NT2/D1 (cell line): ENCODE results near the gene PFDN4.

Source experiments
- DNase-seq: peaks from one replicate; pipeline ENCODE4 v3.0.0-alpha.2; 2011; ENCODE audit warnings: low read depth, low spot score
- H3K27me3 ChIP-seq: 2 replicates; pipeline ENCODE4 v1.6.0; 2011; ENCODE audit warnings: mild to moderate bottlenecking; ENCODE audit not compliant: insufficient read length, insufficient read depth
- H3K36me3 ChIP-seq: 2 replicates; pipeline ENCODE4 v1.6.1; 2011; ENCODE audit warnings: mild to moderate bottlenecking, low read length, mixed read lengths; ENCODE audit not compliant: insufficient read depth, insufficient read length
- H3K4me1 ChIP-seq: 2 replicates; pipeline ENCODE4 v1.5.1; 2011; ENCODE audit not compliant: insufficient read depth, insufficient read length
- H3K4me3 ChIP-seq: 2 replicates; pipeline ENCODE4 v1.5.1; 2011; ENCODE audit warnings: low read depth; ENCODE audit not compliant: insufficient read length
- H3K9ac ChIP-seq: 2 replicates; pipeline ENCODE4 v1.6.0; 2011; ENCODE audit warnings: low read depth; ENCODE audit not compliant: insufficient read length
- H3K9me3 ChIP-seq: 2 replicates; pipeline ENCODE4 v1.5.1; 2011; ENCODE audit warnings: mild to moderate bottlenecking, low read length; ENCODE audit not compliant: insufficient read depth
- SUZ12 ChIP-seq: IDR thresholded peaks from 2 replicates; pipeline ENCODE4 v1.6.1; 2011; ENCODE audit not compliant: insufficient read length, insufficient read depth; ENCODE audit errors: extremely low read depth
- YY1 ChIP-seq: IDR thresholded peaks from 2 replicates; pipeline ENCODE4 v1.6.1; 2011; ENCODE audit not compliant: insufficient read length, insufficient read depth
- ZNF274 ChIP-seq: IDR thresholded peaks from 2 replicates; pipeline ENCODE4 v1.6.1; 2011; ENCODE audit warnings: mild to moderate bottlenecking, low read depth, low read length

Gene PFDN4

GRCh38 chr20:54195483-54196472 lies 12.1 kb upstream of the PFDN4 start:
- no peaks in the 10 kb centered on the region for H3K9me3 ChIP-seq
- H3K9ac ChIP-seq: no peak overlapping the region
- TF ChIP-seq ZNF274 (no peak), YY1 (no peak), SUZ12 (no peak)
- no peaks in the 10 kb centered on the region for H3K27me3 ChIP-seq
- H3K4me3 ChIP-seq: no peak overlapping the region
- no peaks in the 10 kb centered on the region for H3K36me3 ChIP-seq
- H3K4me1 ChIP-seq: no peaks in the 10 kb centered on the region
- DNase-seq: no peak

GRCh38 chr20:54197621-54198604 lies 10.0 kb upstream of the PFDN4 start:
- no peaks in the 10 kb centered on the region for H3K36me3 ChIP-seq
- H3K9ac ChIP-seq: no peak overlapping the region
- TF ChIP-seq ZNF274 (no peak), YY1 (no peak), SUZ12 (no peak)
- no peak overlapping the region for H3K4me3 ChIP-seq
- H3K9me3 ChIP-seq: no peaks in the 10 kb centered on the region
- no peak for DNase-seq
- no peaks in the 10 kb centered on the region for H3K4me1 ChIP-seq
- no peaks in the 10 kb centered on the region for H3K27me3 ChIP-seq

GRCh38 chr20:54199283-54199682 lies 8.6 kb upstream of the PFDN4 start:
- H3K4me3 ChIP-seq: no peak overlapping the region
- no peaks in the 10 kb centered on the region for H3K4me1 ChIP-seq
- no peaks in the 10 kb centered on the region for H3K36me3 ChIP-seq
- DNase-seq: no peak
- TF ChIP-seq ZNF274: no peak
- no peak for TF ChIP-seq YY1
- TF ChIP-seq SUZ12: no peak
- H3K9ac ChIP-seq: no peak overlapping the region
- H3K9me3 ChIP-seq: no peaks in the 10 kb centered on the region
- H3K27me3 ChIP-seq: no peaks in the 10 kb centered on the region

- TF ChIP-seq ZNF274 (no peak), YY1 (no peak), SUZ12 (no peak)
- no peaks in the 10 kb centered on the region for H3K27me3 ChIP-seq
- DNase-seq: peak; percentile 80
- H3K9me3 ChIP-seq: no peaks in the 10 kb centered on the region
- H3K4me1 ChIP-seq: no peaks in the 10 kb centered on the region
- no peaks in the 10 kb centered on the region for H3K36me3 ChIP-seq
- no peak overlapping the region for H3K4me3 ChIP-seq
- H3K9ac ChIP-seq: no peak overlapping the region
These were observed 8.1 kb upstream of the PFDN4 start for GRCh38 chr20:54199721-54200176.

- no peaks in the 10 kb centered on the region for H3K36me3 ChIP-seq
- H3K9me3 ChIP-seq: no peaks in the 10 kb centered on the region
- TF ChIP-seq ZNF274: no peak
- TF ChIP-seq SUZ12: no peak
- TF ChIP-seq YY1: no peak
- no peak overlapping the region for H3K9ac ChIP-seq
- no peaks in the 10 kb centered on the region for H3K27me3 ChIP-seq
- H3K4me1 ChIP-seq: no peaks in the 10 kb centered on the region
- H3K4me3 ChIP-seq: no peak overlapping the region
- DNase-seq: no peak
These were observed 7.2 kb upstream of the PFDN4 start for GRCh38 chr20:54200487-54201267.

- no peak overlapping the region for H3K9ac ChIP-seq
- H3K4me1 ChIP-seq: no peaks in the 10 kb centered on the region
- no peak for TF ChIP-seq YY1
- TF ChIP-seq SUZ12: no peak
- TF ChIP-seq ZNF274: no peak
- no peaks in the 10 kb centered on the region for H3K9me3 ChIP-seq
- DNase-seq: no peak
- H3K36me3 ChIP-seq: no peaks in the 10 kb centered on the region
- no peaks in the 10 kb centered on the region for H3K27me3 ChIP-seq
- no peak overlapping the region for H3K4me3 ChIP-seq
These were observed 6.5 kb upstream of the PFDN4 start for GRCh38 chr20:54201268-54201846.
